Measurements from ENCODE around the gene FAAH2.
"Not testable (repeated sequence)": the region's sequence is repeated elsewhere in the genome, so short reads cannot be mapped to it uniquely, and the experiment has no call there.

The FAAH2 gene, protein sequence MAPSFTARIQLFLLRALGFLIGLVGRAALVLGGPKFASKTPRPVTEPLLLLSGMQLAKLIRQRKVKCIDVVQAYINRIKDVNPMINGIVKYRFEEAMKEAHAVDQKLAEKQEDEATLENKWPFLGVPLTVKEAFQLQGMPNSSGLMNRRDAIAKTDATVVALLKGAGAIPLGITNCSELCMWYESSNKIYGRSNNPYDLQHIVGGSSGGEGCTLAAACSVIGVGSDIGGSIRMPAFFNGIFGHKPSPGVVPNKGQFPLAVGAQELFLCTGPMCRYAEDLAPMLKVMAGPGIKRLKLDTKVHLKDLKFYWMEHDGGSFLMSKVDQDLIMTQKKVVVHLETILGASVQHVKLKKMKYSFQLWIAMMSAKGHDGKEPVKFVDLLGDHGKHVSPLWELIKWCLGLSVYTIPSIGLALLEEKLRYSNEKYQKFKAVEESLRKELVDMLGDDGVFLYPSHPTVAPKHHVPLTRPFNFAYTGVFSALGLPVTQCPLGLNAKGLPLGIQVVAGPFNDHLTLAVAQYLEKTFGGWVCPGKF

GRCh38 chrX:57286507-57287251, at the start of gene FAAH2:
Gene FAAH2, plus strand, starts transcription at chrX:57286706. Its CDS starts 120 bp downstream, at chrX:57286826.
- DNase-seq (ENCODE audit: low read depth) = no peak

DNA sequence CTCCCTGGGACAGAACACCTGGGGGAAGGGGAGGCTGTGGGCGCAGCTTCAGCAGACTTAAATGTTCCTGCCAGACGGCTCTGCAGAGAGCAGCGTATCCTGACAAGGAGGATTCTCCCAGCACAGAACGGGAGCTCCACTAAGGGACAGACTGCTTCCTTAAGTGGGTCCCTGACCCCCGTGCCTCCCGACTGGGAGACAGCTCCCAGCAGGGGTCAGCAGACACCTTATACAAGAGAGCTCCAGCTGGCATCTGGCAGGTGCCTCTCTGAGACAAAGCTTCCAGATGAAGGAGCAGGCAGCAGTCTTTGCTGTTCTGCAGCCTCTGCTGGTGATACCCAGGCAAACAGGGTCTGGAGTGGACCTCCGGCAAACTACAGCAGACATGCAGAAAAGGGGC, 44.5 kb upstream of the FAAH2 start:
- no peak for DNase-seq (ENCODE audit: low read depth)

GRCh38 chrX:57251965-57252364, 34.5 kb upstream of the FAAH2 start:
- no peak for DNase-seq (ENCODE audit: low read depth)

DNA sequence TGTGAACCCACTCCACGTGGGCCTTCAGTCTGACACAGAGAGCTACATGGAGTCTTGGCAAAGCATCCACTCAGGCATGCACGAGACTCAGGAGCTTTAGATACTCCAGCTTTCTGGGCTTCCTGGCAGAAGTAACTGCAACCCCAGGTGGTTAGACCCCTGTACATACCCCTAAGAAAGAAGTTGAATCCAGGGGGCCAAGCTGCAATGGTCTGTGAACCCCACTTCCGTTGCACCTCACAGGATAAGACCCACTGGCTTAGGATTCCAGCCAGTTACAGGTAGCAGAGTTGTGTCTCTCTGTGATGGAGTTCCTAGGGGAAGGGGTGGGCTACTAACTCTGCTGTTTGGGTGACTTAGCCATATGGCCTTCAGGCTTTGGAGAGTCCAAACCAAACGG, 21.4 kb upstream of the FAAH2 start:
- DNase-seq (ENCODE audit: low read depth) = no peak

DNA sequence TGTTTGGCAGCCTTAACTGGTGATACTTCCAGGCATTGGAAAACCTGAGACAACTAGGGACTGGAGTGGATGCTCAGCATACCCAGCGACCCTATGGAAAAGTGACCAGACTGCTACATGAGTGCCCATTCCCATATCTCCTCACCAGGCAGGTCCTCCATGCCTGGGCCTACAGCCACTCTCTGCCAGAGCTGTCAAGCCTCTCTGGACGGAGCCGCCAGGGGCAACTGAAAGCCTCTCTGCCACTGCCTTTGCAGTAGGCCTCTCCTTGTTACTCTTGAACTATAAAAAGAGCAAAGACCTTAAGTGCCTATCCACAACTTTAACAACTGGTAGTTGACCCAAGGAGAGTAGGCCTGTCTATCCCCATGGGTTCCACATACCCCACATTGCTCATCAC, 20.2 kb upstream of the FAAH2 start:
- no peak for DNase-seq (ENCODE audit: low read depth)

DNA sequence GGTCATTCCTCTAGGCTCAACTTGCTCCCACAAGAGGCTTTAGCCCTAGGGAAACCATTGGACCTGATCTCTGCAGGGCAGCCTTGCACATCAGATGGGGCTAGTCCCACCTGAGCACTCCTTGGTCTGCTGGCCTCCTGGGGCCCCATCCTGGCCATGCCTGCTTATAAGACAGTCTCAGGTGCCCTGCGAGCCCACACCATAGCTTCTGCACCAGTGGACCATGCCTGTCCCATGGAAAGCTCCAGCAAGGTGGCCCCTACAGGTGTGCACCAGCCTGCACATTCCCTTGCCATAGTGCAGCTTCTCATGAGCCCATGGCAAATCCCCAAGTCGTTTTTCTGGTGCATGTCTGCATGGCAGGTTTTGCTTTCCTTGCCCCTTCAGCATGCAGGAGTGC, 19.6 kb upstream of the FAAH2 start:
- DNase-seq (ENCODE audit: low read depth) = no peak

GRCh38 chrX:57267308-57267707, 19.2 kb upstream of the FAAH2 start:
- no peak for DNase-seq (ENCODE audit: low read depth)

- DNase-seq (ENCODE audit: low read depth) = no peak
Observed at GRCh38 chrX:57270980-57271379, 15.5 kb upstream of the FAAH2 start.

DNA sequence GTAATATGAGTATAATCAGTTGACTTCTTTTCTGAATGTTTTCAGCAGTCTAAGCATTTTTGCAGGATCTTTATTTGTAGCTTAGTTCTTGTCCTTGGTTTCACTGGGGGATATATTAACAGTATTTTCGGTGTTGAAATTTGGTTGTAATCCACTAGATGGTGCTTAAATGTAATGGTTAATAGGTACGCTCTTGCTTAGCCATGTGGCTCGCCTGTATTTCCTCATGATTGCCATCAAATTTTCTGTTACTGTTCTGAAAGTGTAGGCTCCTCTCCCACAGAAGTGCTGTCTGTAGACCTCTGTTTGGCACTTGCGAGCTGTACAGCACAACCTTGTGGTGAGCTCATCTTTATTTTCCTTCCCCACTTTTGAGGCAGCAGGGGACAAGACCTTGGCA, 3.9 kb upstream of the FAAH2 start:
- DNase-seq (ENCODE audit: low read depth) = no peak

DNA sequence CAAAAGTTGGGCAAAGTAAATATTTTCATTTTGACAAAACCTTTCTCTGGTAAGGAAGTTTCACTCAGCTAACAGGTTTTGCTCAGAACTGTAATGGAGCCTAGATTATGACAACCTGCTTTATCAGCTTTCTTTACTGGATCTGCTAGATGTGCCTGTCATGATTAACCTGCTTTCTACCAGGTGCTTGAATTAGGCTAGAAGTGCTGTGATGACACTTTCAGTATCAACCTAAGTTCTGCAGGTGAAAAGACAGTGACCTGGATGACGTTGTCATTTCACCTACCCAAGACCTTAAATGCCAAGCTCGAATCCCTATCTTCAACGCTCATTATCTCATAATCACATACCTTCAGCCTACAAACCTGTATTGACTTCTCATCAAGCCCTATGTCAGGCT, 1.5 kb upstream of the FAAH2 start:
- no peak for DNase-seq (ENCODE audit: low read depth)

DNA sequence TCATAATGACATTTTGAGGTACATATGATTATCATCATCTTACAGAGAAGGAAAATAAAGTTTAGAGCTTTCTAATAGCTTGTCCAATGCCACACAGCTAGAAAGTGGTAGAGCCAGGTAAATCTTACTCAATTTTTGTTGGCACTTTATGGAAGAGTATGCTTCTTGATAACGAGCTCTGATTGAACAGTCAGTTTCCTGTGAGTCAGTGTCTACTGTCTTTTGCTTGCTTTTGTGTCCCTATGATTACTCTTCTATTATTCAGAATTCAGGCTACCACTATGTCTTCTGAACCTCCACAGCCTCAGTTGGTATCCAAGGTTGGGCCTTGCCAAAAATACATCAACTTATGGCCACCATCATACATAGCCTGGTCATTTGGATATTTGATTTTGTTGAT, 2.6 kb downstream of the FAAH2 start:
- no peak for DNase-seq (ENCODE audit: low read depth)

DNA sequence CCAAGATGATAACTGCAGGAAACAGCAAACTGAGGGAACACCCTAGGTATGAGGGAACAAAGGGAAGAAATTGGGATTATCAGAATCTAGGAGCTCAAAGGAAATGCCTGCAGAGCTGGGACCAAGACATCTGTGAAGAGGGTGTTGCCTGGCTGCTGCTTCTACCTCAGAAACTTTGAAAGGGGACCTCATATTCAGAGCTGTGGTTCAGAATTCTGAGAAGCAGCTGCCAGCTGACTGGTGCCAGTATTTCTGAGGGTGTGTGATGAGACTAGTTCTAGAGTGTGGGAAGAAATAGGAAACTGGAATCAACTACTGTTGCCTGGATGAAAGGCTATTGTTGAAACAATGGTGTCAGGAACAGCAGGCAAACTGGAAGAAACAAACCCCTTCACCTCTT, 8.5 kb downstream of the FAAH2 start:
- no peak for DNase-seq (ENCODE audit: low read depth)

GRCh38 chrX:57295679-57296078, 9.2 kb downstream of the FAAH2 start:
- DNase-seq (ENCODE audit: low read depth) = not testable (repeated sequence)

DNA sequence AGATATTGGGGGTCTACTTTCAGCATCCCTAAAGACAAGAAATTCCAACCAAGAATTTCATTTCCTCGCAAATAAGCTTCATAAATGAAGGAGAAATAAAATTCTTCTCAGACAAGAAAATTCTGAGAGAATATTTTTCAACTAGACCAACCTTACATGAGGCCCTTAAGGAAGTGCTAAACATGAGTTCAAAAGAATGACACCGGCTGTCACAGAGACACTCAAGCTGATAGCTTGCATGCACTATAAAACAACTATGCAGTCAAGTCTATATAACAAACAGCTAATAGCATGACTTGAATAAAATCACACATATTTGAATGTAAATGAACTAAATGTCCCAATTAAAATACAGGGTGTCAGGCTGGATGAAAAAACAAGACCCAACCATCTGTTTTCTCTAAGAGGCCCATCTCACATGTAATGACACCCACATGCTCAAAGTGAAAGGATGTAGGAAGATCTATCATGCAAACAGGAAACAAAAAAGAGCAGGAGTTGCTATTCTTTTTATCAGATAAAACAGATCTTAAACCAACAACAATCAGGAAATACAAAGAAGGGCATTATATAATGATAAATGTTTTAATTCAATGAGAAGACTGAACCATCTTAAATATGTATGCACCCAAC, 27.2 kb downstream of the FAAH2 start:
- DNase-seq (ENCODE audit: low read depth) = no peak

DNA sequence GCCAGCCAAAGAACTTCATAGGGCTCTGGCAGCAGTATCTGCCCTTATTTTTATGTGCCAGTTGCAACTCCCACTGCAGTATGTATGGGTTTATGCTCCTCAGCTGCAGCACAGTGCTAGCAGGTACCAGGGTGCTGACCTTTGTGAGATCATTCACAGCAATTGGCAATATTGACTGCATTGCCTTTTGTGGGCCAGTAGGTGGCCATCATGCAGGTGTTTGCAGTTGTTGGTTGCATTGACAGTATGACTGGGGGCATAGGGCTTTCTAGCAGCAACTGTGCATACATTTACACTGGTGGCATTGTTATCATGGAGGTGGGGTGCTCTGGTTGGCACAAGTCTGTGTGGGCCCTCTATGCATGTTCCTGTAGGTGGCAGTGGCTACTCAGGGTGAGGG, 42.5 kb downstream of the FAAH2 start:
- no peak for DNase-seq (ENCODE audit: low read depth)

DNA sequence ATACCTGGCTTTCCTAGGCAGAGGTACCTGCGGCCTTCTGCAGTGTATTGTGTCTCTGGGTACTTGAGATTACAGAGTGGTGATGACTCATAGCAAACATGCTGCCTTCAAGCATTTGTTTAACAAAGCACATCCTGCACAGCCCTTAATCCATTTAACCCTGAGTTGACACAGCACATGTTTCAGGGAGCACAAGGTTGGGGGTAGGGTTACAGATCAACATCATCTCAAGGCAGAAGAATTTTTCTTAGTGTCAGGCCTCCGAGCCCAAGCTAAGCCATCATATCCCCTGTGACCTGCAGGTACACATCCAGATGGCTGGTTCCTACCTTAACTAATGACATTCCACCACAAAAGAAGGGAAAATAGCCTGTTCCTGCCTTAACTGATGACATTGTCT, 49.3 kb downstream of the FAAH2 start:
- DNase-seq (ENCODE audit: low read depth) = not testable (repeated sequence)

- DNase-seq (ENCODE audit: low read depth) = no peak
Observed at GRCh38 chrX:57353472-57354132, 67.1 kb downstream of the FAAH2 start.

- DNase-seq (ENCODE audit: low read depth) = no peak
Observed at GRCh38 chrX:57364145-57364544, 77.6 kb downstream of the FAAH2 start.

GRCh38 chrX:57366430-57366829, 79.9 kb downstream of the FAAH2 start:
- DNase-seq (ENCODE audit: low read depth) = no peak

- no peak for DNase-seq (ENCODE audit: low read depth)
Observed at GRCh38 chrX:57367649-57368048, 81.1 kb downstream of the FAAH2 start.

DNA sequence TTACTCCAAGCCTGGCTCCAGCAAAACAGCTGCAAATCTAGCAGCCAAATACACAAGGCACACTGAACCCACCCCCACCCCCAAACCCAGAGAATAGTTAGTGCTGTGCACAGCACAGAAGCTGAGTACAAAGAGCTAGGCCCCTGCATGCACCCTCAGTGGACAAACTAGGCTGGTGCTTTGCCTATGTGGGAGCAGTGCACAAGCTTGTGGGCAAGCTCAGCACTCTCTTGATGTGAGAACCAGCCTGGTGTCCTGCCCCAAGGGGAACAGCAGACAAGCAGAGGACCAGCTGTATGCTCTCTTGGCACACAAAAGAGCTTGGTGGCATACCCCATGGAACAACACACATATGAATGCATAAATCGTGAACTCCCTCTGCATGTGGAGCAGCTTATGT, 81.7 kb downstream of the FAAH2 start:
- no peak for DNase-seq (ENCODE audit: low read depth)

DNA sequence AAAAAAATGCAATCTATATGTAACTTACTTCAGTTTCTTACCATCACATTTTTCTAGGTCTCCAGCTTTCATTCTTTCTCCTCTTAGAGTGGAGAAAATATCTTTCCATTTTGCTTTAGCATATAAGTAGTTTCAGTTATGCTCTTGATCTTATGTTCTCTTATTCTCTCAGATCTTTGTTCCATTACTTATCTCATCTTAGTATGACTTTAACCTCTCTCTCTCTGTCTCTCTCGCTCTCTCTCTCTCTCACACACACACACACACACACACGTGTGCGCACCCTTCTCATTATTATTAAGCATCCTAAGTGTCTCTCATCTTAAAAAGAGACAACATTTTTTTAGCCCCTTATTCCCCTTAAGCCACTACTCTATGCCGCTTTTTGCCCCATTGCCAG, 92.8 kb downstream of the FAAH2 start:
- no peak for DNase-seq (ENCODE audit: low read depth)

Measured in fibroblast of the conjunctiva (primary cell).